ENCODE data around the gene SSH2. TPM values are rescaled to one million over a fixed set of nuclear protein-coding genes. Genes with fewer than 3 reads are reported as not detected.

The SSH2 gene
- total RNA-seq, 1 experiment from 2014 or later = 8.5 TPM

GRCh38 chr17:29645515-29646051 lies 284.4 kb downstream of the SSH2 start:
- no peak overlapping the region for H3K4me3 ChIP-seq (ENCODE audit: low read length)
- H3K9me2 ChIP-seq (replicated peaks; ENCODE audit: low read length) = no peaks in the 10 kb centered on the region
- no peak overlapping the region for H2AFZ ChIP-seq (ENCODE audit: low read length)
- TF ChIP-seq EZH2 (IDR thresholded peaks at IDR 0.05; ENCODE audit: low read length, unreplicated experiment) = no peak
- TF ChIP-seq CTCF (conservative IDR thresholded peaks at IDR 0.05; ENCODE audit: low read depth, low read length) = no peak
- no peak for TF ChIP-seq EZH2phosphoT487 (IDR thresholded peaks at IDR 0.05; ENCODE audit: borderline replicate concordance, low read length)
- H3K4me1 ChIP-seq (ENCODE audit: insufficient read depth, low read length) = peaks cover 1% of the 10 kb centered on the region
- H4K20me1 ChIP-seq (ENCODE audit: low read length) = no peaks in the 10 kb centered on the region
- H3K36me3 ChIP-seq (ENCODE audit: low read depth, low read length) = no peaks in the 10 kb centered on the region
- H3K9me3 ChIP-seq (ENCODE audit: low read length) = no peaks in the 10 kb centered on the region
- no peaks in the 10 kb centered on the region for H3K79me2 ChIP-seq (ENCODE audit: low read length)
- H3F3A ChIP-seq (ENCODE audit: low read length, unreplicated experiment) = no peaks in the 10 kb centered on the region
- no TSS peak for BruUV-seq (replicated peaks)
- H3K27me3 ChIP-seq (ENCODE audit: low read length) = no peaks in the 10 kb centered on the region
- intact Hi-C loops (cut with micrococcal nuclease) = no loop called here
- H3K27ac ChIP-seq (ENCODE audit: low read length) = no peak overlapping the region
- H3K4me2 ChIP-seq (ENCODE audit: low read length) = no peak overlapping the region
- ATAC-seq (no peak), DNase-seq (no peak)
- ChIA-PET POLR2A (ENCODE audit: unreplicated experiment) (no interaction called here), CTCF (no interaction called here)
- no peak overlapping the region for H3K9ac ChIP-seq (ENCODE audit: low read length)

GRCh38 chr17:29643817-29644160 lies 286.2 kb downstream of the SSH2 start:
- no TSS peak for BruUV-seq (replicated peaks)
- H3K27me3 ChIP-seq (ENCODE audit: low read length) = no peaks in the 10 kb centered on the region
- H3K4me1 ChIP-seq (ENCODE audit: insufficient read depth, low read length) = peaks cover 12% of the 10 kb centered on the region
- ChIA-PET CTCF (no interaction called here), POLR2A (ENCODE audit: unreplicated experiment) (no interaction called here)
- no peaks in the 10 kb centered on the region for H4K20me1 ChIP-seq (ENCODE audit: low read length)
- no peak for ATAC-seq
- TF ChIP-seq EZH2 (IDR thresholded peaks at IDR 0.05; ENCODE audit: low read length, unreplicated experiment) = no peak
- no peak for TF ChIP-seq CTCF (conservative IDR thresholded peaks at IDR 0.05; ENCODE audit: low read depth, low read length)
- no peak for TF ChIP-seq EZH2phosphoT487 (IDR thresholded peaks at IDR 0.05; ENCODE audit: borderline replicate concordance, low read length)
- H3K9me2 ChIP-seq (replicated peaks; ENCODE audit: low read length) = no peaks in the 10 kb centered on the region
- H3K79me2 ChIP-seq (ENCODE audit: low read length) = no peaks in the 10 kb centered on the region
- intact Hi-C loops (cut with micrococcal nuclease) = loop anchor here (5.0 kb wide), 1 partner anchor 119 kb away; no protein-coding TSS in a partner anchor
- H3K9me3 ChIP-seq (ENCODE audit: low read length) = no peaks in the 10 kb centered on the region
- no peak overlapping the region for H3K9ac ChIP-seq (ENCODE audit: low read length)
- no peaks in the 10 kb centered on the region for H3K36me3 ChIP-seq (ENCODE audit: low read depth, low read length)
- H3K27ac ChIP-seq (ENCODE audit: low read length) = no peak overlapping the region
- DNase-seq = no peak
- no peak overlapping the region for H3K4me2 ChIP-seq (ENCODE audit: low read length)
- H3K4me3 ChIP-seq (ENCODE audit: low read length) = no peak overlapping the region
- H2AFZ ChIP-seq (ENCODE audit: low read length) = no peak overlapping the region
- H3F3A ChIP-seq (ENCODE audit: low read length, unreplicated experiment) = no peaks in the 10 kb centered on the region

GRCh38 chr17:29642171-29642611 lies 287.8 kb downstream of the SSH2 start:
- Histone ChIP-seq H3K9me2 (replicated peaks; ENCODE audit: low read length) (no peaks in the 10 kb centered on the region), H3K27me3 (ENCODE audit: low read length) (no peaks in the 10 kb centered on the region), H3K79me2 (ENCODE audit: low read length) (no peaks in the 10 kb centered on the region), H3K4me2 (ENCODE audit: low read length) (no peak overlapping the region), H3K4me1 (ENCODE audit: insufficient read depth, low read length) (peaks cover 14% of the 10 kb centered on the region), H2AFZ (ENCODE audit: low read length) (no peak overlapping the region), H3K4me3 (ENCODE audit: low read length) (no peak overlapping the region), H3K9ac (ENCODE audit: low read length) (no peak overlapping the region), H3K36me3 (ENCODE audit: low read depth, low read length) (no peaks in the 10 kb centered on the region), H3F3A (ENCODE audit: low read length, unreplicated experiment) (no peaks in the 10 kb centered on the region), H3K27ac (ENCODE audit: low read length) (no peak overlapping the region), H3K9me3 (ENCODE audit: low read length) (no peaks in the 10 kb centered on the region), H4K20me1 (ENCODE audit: low read length) (no peaks in the 10 kb centered on the region)
- no peak for ATAC-seq
- no peak for TF ChIP-seq CTCF (conservative IDR thresholded peaks at IDR 0.05; ENCODE audit: low read depth, low read length)
- TF ChIP-seq EZH2 (IDR thresholded peaks at IDR 0.05; ENCODE audit: low read length, unreplicated experiment) = no peak
- TF ChIP-seq EZH2phosphoT487 (IDR thresholded peaks at IDR 0.05; ENCODE audit: borderline replicate concordance, low read length) = no peak
- BruUV-seq (replicated peaks) = no TSS peak
- DNase-seq = no peak
- POLR2A ChIA-PET (ENCODE audit: unreplicated experiment) = no interaction called here
- intact Hi-C loops (cut with micrococcal nuclease) = loop anchor here (5.0 kb wide), 1 partner anchor 120 kb away; no protein-coding TSS in a partner anchor
- CTCF ChIA-PET = no interaction called here

All from PC-3 (cell line).